Panc1 (cell line): ENCODE measurements around the gene RBM10. TPM values are rescaled to one million over a fixed set of nuclear protein-coding genes. Genes with fewer than 3 reads are reported as not detected.

ENCODE experiments used
- ATAC-seq: fragments of 200-7000 bp; cut with Tn5 transposase; 2 replicates; pipeline ENCODE4 v1.9.1; 2020; ENCODE audit warnings: mild to moderate bottlenecking, moderate library complexity
- BruUV-seq: library from RNA; stranded (reverse); fragments of 400-500 nt; replicated peaks from 2 replicates; lab custom pipeline; 2021; lab: Mats Ljungman, UMichigan
- CTCF ChIA-PET: fragments of 300-600 bp; sonication (Branson Sonifier 250); formaldehyde crosslinking; loops from one replicate; lab custom pipeline; 2022; ENCODE audit warnings: antibody characterized with exemption; lab: Charles Lee
- POLR2A ChIA-PET: fragments of 300-600 bp; sonication (Branson Sonifier 250); formaldehyde crosslinking; loops from one replicate; lab custom pipeline; 2022; ENCODE audit warnings: antibody characterized with exemption; lab: Charles Lee
- DNase-seq: peaks from one replicate; pipeline ENCODE4 v3.0.0-alpha.2; 2010; ENCODE audit warnings: low read depth, low spot score
- H3K27ac ChIP-seq: 2 replicates; pipeline ENCODE4 v1.5.1; 2011; ENCODE audit warnings: mild to moderate bottlenecking, low read length, inconsistent platforms
- H3K27me3 ChIP-seq: fragments of 200-500 bp; sonication (Bioruptor generic); 2 replicates; pipeline ENCODE4 v1.6.0; 2014; ENCODE audit warnings: low read length, inconsistent platforms; ENCODE audit not compliant: control insufficient read depth, insufficient read depth
- H3K36me3 ChIP-seq: fragments of 200-500 bp; sonication (Bioruptor generic); 2 replicates; pipeline ENCODE4 v1.5.1; 2014; ENCODE audit warnings: inconsistent platforms, mild to moderate bottlenecking, low read length, moderate library complexity; ENCODE audit not compliant: control insufficient read depth, insufficient read depth
- H3K4me1 ChIP-seq: 2 replicates; pipeline ENCODE4 v1.5.1; 2011; ENCODE audit warnings: inconsistent platforms, mild to moderate bottlenecking, low read length, moderate library complexity; ENCODE audit not compliant: control insufficient read depth, insufficient read depth
- H3K4me3 ChIP-seq, 2 experiments: 2 replicates each; pipeline ENCODE4 v1.5.1; 2011 to 2012; ENCODE audit warnings: low read depth in 2 of 2, low read length in 2 of 2, mild to moderate bottlenecking in 2 of 2, inconsistent platforms in 1 of 2, moderate library complexity in 1 of 2
- H3K9me3 ChIP-seq: fragments of 200-500 bp; sonication (Bioruptor generic); 2 replicates; pipeline ENCODE4 v1.5.1; 2014; ENCODE audit warnings: low read depth, mild to moderate bottlenecking, inconsistent platforms, low read length, moderate library complexity; ENCODE audit not compliant: control insufficient read depth, insufficient read depth
- CTCF ChIP-seq: fragments of 450-650 bp; IDR thresholded peaks from 2 replicates; pipeline ENCODE4 v1.5.1; 2017; ENCODE audit warnings: mild to moderate bottlenecking
- POLR2AphosphoS5 ChIP-seq: IDR thresholded peaks from 2 replicates; pipeline ENCODE4 v1.6.1; 2012; ENCODE audit warnings: mild to moderate bottlenecking, low read depth, low read length, moderate library complexity
- REST ChIP-seq, 2 experiments: IDR thresholded peaks; 2 replicates each; pipeline ENCODE4 v1.6.1; 2011 to 2012; ENCODE audit warnings: low read depth in 2 of 2, control low read depth in 1 of 2, low read length in 1 of 2, mild to moderate bottlenecking in 1 of 2, moderate library complexity in 1 of 2; ENCODE audit not compliant: insufficient read depth in 1 of 2
- SIN3A ChIP-seq: IDR thresholded peaks from 2 replicates; pipeline ENCODE4 v1.6.1; 2012; ENCODE audit warnings: low read depth, mild to moderate bottlenecking, low read length, moderate library complexity, borderline replicate concordance; ENCODE audit not compliant: insufficient read depth
- TCF7L2 ChIP-seq: IDR thresholded peaks from 2 replicates; pipeline ENCODE4 v1.6.1; 2011; ENCODE audit warnings: mild to moderate bottlenecking, low read depth, low read length, inconsistent platforms
- in situ Hi-C: cut with HindIII; loops from 2 replicates; pipeline ENCODE4 v1.10.0; 2016; ENCODE audit warnings: low sequenced_read_pairs, low pct_unique_long_range_greater_than_20kb
- intact Hi-C: fragments of 100-400 bp; cut with micrococcal nuclease; formaldehyde crosslinking; loops from one replicate; pipeline ENCODE4 v1.10.0; 2022; ENCODE audit not compliant: unreplicated experiment
- total RNA-seq: library from RNA; stranded (reverse); gene quantifications from one replicate; pipeline ENCODE4 v1.2.1, GENCODE V29; 2021; ENCODE audit not compliant: unreplicated experiment

RBM10 gene
- total RNA-seq, 1 experiment from 2014 or later = 47.1 TPM

GRCh38 chrX:47234583-47234982 lies 89.6 kb downstream of the RBM10 start:
- BruUV-seq = no TSS peak
- intact Hi-C loops (no loop called here), in situ Hi-C loops (no loop called here)
- POLR2A ChIA-PET = no interaction called here
- Histone ChIP-seq H3K4me1 (peaks cover 10% of the 10 kb centered on the region; the same call in 1 of the 2 replicates), H3K4me3 (peak overlapping the region; percentile 64 to 70; a peak in 3 of 4 replicates), H3K27me3 (no peaks in the 10 kb centered on the region), H3K9me3 (no peaks in the 10 kb centered on the region), H3K27ac (peak overlapping the region; percentile 96; the same call in 1 of the 2 replicates), H3K36me3 (no peaks in the 10 kb centered on the region)
- CTCF ChIA-PET = no interaction called here
- TF ChIP-seq POLR2AphosphoS5 (no peak), TCF7L2 (no peak), REST (IDR thresholded peaks at IDR 0.05; ENCODE audit: insufficient read depth in 1 of 2, low read depth in 2 of 2, low read length in 1 of 2) (no peak), CTCF (no peak), SIN3A (no peak)
- DNase-seq = no peak
- ATAC-seq = no peak

- ChIA-PET POLR2A (no interaction called here), CTCF (no interaction called here)
- TF ChIP-seq SIN3A = no peak
- TF ChIP-seq REST (IDR thresholded peaks at IDR 0.05; ENCODE audit: insufficient read depth in 1 of 2, low read depth in 2 of 2, low read length in 1 of 2) = no peak
- no peak for TF ChIP-seq POLR2AphosphoS5
- TF ChIP-seq CTCF = no peak
- TF ChIP-seq TCF7L2 = no peak
- Histone ChIP-seq H3K4me3 (no peak overlapping the region), H3K27me3 (no peaks in the 10 kb centered on the region), H3K36me3 (no peaks in the 10 kb centered on the region), H3K27ac (peak overlapping the region; percentile 51; the same call in 1 of the 2 replicates), H3K9me3 (no peaks in the 10 kb centered on the region), H3K4me1 (peaks cover 10% of the 10 kb centered on the region; the same call in 1 of the 2 replicates)
- in situ Hi-C loops (no loop called here), intact Hi-C loops (no loop called here)
- no peak for DNase-seq
- no TSS peak for BruUV-seq
- no peak for ATAC-seq
Measured at GRCh38 chrX:47235691-47236103, 90.7 kb downstream of the RBM10 start.
